GM18505 (cell line): ENCODE measurements around the gene PGAP6.
"Not testable (repeated sequence)": the region's sequence is repeated elsewhere in the genome, so short reads cannot be mapped to it uniquely, and the experiment has no call there.

Experiments used
- ATAC-seq: cut with Tn5 transposase; IDR thresholded peaks from one replicate; pipeline ENCODE4 v1.9.1; 2021; ENCODE audit not compliant: unreplicated experiment
- POLR2A ChIP-seq: IDR thresholded peaks from 4 replicates; pipeline ENCODE4 v1.6.1; 2011; ENCODE audit warnings: borderline replicate concordance; ENCODE audit not compliant: insufficient read depth, insufficient read length; ENCODE audit errors: extremely low read depth

Gene PGAP6

DNA sequence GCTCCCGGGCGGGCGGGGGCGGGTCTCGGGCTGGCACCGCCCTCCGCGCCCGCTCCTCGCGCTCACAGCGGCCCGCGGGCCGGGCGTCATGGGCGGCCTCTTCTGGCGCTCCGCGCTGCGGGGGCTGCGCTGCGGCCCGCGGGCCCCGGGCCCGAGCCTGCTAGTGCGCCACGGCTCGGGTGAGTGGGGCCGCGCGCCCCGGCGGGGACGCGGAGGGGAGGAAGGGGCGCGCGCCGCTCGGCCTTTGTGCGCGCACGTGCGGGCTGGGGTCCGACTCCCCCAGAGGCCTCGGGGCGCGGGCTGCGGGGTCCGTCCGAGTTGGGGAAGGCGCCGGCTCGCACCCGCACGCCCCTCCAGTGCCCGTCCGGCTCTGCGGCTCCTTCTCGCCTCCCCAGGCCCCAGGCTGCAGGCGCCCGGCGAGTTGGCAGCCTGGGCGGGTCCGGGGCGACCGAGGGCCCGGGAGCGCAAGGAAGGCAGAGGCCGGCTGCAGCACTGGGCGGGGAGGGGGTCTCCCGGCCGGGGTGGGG, 15.4 kb upstream of the PGAP6 start, which contains the start of gene NME4:
TSS of gene NME4 (plus strand) at position 65 of the 527 bp plus-strand sequence. CDS start at position 89, 24 bp downstream.
- ATAC-seq: no peak
- peak; percentile 57 for TF ChIP-seq POLR2A

DNA sequence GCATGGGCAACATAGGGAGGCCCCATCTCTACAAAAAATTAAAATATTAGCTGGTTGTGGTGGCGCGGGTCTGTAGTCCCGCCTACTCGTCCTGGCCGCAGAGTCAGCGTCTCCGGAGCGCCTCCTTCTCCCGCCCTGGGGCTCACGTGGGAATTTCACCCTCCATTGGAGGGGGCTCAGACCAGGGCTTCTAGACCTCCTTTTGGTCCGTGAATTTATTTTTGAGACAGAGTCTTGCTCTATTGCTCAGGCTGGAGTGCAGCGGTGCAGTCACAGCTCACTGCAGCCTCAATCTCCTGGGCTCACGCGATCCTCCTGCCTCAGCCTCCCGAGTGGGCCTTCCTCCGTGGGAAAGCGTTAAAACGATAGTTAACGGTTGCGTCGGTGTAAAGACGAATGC, 14.8 kb upstream of the PGAP6 start:
- no peak for ATAC-seq
- no peak for TF ChIP-seq POLR2A

DNA sequence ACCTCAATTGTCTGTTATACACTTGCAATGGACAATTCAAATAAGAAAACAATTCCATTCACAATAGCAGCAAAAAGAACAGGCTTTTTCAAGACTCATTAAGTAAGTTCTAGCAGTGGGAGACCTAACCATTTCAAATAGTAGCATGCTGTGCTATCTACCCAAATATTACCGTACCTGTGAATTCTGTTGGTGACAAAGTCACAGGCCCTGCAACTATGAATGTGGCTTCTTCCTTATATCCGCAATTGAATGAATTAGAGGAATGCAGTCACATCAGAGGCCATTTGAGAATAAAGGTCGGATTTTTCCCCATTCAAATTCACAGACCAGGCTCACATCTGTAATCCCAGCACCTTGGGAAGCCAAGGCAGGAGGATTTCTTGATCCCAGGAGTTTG, 14.4 kb upstream of the PGAP6 start:
- ATAC-seq: no peak
- TF ChIP-seq POLR2A: no peak

DNA sequence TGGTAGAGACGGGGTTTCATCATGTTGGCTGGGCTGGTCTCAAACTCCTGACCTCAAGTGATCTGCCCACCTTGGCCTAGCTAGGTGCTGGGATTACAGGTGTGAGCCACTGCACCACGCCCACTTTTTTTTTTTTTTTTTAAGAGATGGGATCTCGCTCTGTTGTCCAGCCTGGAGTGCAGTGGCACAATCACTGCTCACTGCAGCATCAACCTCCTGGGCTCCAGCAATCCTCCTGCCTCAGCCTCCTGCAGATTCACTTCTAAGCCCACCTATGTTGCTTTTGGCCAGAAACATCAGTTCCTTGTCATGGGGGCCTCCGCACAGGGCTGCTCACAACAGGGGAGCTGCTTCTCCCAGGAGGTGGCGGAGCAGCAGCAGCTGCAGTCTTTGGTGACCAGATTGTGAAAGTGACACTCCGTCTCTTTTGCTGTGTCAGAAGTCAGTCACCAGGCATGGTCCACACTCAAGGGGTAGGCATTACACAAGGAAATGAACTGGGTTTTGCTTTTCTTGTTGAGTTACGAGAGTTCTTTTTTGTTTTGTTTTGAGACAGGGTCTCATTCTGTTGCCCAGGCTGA, 10.8 kb upstream of the PGAP6 start:
- TF ChIP-seq POLR2A: no peak
- ATAC-seq: no peak

DNA sequence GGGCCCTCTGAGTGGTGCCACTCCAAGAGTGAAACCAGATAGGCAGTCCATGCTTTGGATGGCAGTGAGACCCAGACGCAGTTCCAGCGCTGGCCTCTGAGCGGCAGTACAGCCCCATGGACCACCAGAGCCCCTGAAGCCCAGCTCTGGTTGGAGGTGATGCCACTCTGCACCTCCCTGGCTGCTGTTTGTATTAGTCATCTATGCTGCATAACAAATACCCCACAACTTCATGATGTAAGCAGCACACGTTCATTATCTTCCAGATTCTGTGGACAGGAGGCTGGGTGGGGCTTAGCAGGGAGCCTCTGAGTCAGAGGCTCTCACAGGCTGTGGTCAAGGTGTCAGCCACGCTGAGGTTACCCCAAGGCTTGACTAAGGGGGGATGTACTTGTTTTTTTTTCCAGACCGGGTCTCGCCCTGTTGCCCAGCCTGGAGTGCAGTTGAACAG, 10.1 kb upstream of the PGAP6 start:
- ATAC-seq: no peak
- TF ChIP-seq POLR2A: no peak

DNA sequence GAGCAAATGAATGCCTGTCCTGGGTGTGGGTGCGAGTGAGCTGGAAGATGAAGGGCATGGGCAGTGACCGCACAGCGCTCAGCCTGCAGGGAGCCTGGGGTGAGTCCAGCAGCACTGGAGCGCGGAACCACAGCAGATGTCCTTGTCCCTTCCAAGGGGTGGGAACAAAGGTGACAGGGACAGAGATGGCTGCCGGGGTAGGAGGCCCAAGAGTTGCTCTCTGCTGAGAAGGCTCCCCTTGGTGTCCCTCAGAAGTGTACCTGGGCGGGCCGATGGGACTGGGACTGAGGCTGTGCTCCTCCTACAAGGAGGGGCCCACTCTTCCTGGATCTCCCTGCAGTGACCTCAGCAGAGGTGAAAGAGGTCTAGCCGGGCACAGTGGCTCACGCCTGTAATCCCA, 7.6 kb upstream of the PGAP6 start:
- ATAC-seq: no peak
- TF ChIP-seq POLR2A: no peak

DNA sequence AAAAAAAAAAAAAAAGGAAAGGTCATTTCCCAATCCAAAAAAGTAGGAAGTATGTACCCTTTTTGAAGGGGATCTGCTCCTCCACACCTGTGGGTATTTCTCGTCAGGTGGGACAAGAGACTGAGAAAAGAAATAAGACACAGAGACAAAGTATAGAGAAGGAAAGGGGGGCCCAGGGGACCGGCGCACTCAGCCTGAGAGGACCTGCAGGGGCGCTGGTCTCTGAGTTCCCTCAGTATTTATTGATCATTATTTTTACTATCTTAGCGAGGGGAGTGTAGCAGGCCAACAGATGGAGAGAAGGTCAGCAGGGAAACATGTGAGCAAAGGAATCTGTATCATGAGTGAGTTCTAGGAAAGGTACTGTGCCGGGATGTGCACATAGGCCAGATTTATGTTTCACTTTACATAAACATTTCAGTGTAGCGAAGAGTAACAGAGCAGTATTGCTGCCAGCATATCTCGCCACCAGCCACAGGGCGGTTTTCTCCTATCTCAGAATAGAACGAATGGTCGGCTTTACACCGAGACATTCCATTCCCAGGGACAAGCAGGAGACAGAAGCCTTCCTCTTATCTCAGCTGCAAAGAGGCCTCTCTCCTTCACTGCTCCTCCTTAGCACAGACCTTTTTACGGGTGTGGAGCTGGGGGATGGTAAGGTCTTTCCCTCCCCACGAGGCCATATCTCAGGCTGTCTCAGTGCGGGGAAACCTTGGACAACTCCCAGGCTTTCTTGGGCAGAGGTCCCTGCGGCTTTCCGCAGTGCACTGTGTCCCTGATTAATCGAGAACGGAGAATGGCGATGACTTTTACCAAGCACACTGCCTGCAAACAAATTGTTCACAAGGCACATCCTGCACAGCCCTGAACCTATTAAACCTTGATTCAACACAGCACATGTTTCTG, 6.2 kb upstream of the PGAP6 start:
- ATAC-seq: not testable (repeated sequence)

DNA sequence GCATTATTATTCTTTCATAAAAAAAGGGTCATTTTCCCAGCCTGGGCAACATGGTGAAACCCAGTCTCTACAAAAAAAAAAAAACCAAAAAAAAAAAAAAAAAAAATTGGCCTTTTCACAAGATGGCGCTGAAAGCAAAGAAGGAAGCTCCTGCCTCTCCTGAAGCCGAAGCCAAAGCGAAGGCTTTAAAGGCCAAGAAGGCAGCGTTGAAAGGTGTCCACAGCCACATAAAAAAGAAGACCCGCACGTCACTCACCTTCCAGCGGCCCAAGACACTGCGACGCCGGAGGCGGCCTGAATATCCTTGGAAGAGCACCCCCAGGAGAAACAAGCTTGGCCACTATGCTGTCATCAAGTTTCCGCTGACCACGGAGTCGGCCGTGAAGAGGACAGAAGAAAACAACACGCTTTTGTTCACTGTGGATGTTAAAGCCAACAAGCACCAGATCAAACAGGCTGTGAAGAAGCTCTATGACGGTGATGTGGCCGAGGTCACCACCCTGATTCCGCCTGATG, 4.9 kb upstream of the PGAP6 start:
- TF ChIP-seq POLR2A: no peak
- ATAC-seq: no peak

DNA sequence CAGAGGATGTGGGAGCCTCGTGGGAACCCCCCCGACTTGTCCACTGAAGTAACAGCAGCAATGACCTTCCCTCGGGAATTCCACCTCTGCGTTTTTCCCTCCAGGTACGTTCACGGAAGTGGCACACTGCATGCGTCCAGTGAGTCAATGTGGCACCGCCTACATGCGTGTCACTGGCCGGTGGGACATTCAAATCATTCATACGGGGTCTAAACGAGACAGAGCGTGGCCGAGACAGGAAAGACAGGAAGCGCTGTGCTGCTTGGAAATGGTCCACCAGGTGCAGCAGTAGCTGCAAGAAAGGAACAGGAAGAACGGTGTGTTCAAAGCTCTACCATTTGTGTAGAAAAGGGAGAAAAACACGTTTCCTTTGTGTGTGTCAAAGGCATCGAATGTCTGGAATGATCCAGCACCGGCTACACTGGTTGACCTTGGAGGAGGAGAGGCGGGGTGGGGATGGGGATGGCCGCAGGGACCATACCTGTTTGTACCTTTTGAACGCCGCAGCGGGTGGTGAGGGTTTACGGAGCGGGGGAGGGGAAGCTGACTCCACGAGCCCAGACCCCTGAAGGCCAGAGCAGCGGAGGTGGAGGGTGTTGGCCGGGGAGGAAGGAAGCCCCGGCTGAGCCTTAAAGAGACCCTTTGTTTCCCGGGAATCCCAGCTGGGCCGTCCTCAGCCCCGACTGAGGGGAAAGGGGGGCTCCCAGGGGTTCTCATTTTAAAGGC, 1.7 kb upstream of the PGAP6 start:
- TF ChIP-seq POLR2A: peak; percentile 41
- ATAC-seq: no peak

DNA sequence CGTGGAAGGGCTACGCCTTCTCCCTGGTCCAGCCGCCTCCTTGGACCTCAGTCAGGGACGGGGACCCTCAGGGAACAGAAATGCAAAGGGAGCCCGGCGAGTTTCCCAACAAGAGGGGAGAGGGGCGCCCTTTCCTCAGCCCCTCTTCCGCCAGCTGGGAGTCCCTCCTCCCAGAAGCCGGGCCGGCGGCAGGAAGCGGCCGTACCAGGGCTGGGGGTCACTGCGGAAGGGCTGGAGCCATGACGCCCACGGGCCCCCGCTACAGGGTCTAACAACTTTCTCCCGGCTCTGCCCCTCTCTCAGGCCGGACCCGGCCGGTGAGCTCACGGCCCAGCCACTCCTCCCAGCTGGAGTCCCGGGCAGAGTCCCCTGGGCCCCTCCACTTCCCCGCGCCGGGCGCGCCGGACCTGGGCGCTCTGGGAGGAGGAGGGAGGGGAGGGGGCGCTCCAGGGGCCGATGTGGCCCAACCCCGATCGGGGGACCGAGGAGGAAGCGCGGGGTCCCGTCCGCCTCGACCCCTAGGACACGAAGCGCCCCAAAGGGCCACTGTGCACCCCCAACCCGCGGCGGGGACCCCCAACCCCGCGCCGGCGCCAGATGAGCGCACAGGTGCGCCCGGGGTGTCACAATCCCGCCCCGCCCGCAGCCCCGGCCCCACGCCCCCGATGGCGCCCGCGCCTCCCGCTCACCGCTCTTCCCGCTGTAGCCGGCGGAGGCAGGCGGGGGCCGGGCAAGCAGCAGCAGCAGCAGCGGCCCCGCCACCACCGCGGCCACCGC, 578 bp downstream of the PGAP6 start:
- no peak for TF ChIP-seq POLR2A
- ATAC-seq: peak; percentile 17

DNA sequence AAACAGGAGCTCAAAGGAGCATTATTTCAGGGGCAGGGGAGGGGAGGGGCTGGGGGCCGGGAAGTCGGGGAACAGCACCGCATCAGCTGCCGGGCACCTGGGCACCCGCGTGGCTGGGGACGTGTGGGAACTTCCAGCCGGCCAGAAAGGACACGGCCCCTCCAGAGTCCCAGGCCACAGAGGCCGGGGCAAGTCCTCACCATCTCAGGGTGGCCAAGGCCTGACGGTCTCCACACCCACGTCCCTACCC, 1.1 kb downstream of the PGAP6 start:
- TF ChIP-seq POLR2A: no peak
- ATAC-seq: no peak

DNA sequence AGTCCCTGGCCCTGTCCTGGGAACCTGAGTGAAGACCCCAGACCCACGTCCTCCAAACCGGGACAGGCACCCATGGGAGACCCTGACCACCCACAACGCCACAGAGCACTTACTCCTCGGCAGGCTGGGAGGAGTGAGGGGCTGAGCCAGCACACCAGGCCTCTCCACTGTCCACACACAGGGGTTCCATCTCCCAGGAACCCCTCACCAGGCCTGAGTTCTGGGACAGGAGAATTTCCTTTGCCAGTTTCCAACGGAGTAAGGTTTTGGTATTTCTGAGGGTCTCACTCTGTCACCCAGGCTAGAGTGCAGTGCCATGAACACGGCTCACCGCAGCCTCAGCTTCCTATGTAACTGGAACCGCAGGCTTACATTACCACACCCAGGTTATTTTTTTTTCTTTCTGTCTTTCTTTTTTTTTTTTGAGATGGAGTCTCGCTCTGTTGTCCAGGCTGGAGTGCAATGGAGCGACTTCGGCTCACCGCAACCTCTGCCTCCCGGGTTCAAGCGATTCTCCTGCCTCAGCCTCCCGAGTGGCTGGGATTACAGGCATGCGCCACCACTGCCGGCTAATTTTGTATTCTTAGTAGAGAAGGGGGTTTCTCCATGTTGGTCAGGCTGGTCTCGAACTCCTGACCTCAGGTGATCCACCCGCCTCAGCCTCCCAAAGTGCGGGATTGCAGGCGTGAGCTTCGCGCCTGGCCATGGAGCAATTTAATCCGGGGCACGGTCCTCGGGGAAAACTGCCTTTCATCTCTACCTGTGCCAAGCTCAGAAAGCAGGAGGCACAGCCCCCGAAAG, 1.6 kb downstream of the PGAP6 start:
- no peak for TF ChIP-seq POLR2A
- ATAC-seq: no peak
